Fibroblast of skin of left quadriceps (primary cell): ENCODE results near the gene TIMP3.

Source experiments
- DNase-seq, 2 experiments: peaks; one replicate each; pipeline ENCODE4 v3.0.0-alpha.2; 2013; ENCODE audit warnings: low read depth in 2 of 2

Gene TIMP3

DNA sequence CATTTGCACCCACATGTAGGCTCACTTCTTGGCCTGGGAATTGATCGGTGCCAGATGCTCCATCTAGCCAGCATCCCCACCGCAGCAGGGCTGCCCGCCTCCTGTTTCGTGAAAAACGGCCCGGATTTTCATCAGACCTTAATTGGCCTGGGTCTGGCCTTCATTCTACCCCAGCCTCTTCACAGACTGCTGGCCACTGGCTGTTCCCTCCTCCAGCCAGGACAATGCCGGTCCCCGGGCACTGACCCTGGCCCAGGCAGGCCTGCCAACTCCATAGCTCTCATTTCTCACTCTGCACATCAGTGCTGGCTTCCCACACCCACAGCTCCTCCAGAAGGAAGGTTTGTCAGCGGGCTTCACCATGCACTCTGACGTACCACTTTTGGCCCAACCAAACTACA is 27.9 kb downstream of the TIMP3 start:
- no peak for DNase-seq

DNA sequence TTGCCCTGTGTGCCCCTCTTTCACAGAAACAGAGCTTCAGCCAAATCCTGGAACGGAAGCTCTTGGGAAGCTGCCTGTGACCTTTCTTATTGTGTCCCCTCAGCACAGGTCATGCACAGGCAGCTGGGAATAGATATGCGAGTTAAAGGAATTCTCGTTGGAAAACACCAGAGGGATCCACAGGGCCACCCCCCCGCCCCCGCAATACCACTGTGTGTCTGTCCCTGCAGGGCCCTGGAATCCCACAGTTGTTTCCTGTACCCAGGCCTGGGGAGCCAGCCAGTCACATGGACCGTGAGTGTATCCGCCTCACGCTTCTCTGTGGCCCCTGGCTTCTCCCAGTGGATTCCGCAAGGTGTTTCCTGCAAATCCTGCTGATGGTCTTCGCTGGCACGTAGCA is 29.0 kb downstream of the TIMP3 start:
- no peak for DNase-seq

DNA sequence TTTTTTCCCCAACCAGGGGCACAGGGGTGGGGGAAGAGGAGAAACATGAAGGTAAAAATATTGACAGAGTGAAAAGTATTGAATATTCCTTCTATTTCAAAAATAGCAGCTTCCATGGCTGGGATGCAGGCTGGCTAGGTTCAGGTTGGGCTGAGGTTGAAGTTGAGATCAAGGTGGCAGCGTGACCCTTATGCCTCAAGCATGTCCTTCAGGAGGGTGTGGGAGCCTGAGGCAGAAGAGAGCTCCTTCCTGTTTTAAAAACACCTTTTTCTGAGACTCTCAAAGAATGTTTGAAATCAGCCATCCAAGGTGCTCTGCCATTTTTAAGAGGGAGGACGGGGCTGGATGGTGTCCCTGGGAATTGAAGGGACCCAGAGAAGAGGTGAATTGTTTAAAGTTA is 29.5 kb downstream of the TIMP3 start:
- no peak for DNase-seq

DNA sequence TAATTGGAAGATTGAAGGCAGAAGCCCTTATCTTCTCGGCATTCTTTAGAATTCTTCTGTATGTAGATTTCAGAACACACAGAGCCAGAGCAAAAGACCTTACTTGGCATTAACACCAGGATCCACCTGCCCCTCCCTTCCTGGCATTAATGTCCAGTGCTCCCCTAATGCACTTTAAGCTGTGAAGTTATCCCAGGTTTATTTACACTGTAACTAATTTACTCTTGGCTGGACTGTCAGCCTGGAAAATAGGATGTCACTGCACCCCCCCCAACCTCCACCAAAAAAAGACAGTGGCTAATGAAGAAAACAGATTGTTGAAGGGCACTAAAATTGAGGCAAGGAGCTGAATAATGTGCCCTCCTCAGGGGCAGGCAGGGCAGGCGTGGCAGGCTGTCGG is 30.1 kb downstream of the TIMP3 start:
- DNase-seq, result no peak

DNA sequence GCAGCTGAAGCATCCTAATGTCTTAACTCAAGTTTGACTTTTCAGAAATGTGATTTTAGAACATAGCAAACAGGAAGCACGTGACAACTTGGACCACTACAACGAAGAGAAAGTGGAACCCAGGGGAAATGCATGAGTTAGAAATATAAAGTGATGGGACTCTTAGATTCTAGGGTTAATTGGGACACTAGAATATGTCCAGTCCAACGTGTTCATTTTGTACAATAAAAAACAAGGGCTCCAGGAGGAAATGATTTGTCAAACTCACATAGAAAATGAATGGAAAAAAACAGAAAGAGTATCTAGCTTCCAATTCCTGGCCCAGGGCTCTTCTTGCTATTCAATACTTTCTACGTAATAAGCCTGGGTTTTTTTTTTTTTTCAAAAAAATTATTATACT is 30.7 kb downstream of the TIMP3 start:
- no peak for DNase-seq

DNA sequence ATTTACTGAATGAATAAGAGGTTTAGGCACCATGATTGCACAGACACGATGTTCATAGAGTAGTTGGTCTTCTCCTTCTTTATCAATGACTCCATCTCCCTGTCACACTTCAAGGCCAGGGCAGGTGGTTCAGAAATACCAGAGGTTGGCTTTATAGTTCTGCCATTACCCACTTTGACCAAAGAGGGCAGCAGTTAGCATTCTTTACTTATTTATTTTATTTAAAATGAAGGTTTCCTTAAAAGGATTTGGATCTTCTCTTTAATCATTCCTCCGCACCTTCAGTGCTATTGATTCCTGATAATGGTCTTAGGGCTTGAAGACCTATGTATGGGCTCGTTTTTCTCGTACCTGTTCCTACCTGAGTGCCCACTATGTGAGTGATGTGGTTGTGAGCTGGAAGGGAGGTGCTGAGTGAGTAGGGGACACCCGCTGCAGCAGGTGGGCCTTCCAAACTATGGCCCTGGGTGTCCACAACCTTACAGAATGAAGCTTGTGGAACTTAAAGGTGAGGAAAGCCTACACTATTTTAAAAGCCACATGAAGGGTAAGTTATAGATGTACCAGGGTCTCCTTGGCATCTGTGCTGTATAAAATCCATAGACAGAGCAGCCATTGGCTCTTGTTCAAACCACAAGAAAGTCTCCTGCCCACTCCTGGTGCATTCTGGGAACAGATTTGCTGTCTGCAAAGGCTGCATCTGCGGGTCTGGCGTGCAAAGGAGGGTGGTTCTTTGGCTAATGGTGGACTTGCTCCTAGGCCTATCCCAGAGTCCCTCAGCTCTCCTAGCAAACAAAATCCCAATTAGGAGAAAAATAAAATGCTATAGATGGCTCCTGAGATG is 35.0 kb downstream of the TIMP3 start:
- no peak for DNase-seq

DNA sequence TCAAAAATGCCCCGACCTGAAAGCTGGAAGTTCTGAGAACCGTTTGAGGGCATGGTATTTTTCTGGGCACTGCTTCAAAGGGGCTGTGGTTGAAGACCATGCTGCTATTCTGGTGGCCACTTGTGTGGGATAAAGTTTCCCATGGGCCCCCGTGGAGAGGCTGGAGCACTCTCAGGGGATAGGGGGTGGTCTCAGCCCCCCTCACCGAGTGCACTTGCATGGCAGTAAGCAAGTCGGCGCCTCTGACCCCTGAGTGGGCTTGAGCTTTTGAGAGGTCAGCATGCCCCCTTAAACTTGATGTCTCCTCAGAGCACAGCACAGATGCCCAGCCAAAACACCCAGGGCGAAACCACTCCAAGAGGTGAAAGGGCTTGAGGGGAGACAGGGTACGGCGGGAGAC is 35.6 kb downstream of the TIMP3 start:
- no peak for DNase-seq

DNA sequence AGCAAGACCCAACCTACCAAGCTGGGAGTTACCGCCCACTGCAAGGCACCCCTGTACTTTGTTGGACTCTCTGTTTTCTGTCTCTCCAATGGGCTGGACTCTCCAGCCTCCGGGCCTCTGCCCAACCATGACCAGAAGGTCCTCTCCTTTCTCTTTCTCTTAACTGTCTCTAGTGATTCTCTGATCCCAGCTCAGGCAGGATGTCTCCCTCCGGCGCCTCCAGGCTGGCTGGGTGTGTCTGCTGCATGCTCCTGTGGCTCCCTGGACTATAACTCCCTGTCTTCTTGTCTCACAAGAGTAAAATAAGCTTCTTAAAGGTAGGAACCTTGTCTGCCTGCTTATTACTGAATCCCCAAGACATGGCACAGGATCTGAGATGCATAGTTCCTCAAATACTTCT is 36.3 kb downstream of the TIMP3 start:
- DNase-seq, result no peak

DNA sequence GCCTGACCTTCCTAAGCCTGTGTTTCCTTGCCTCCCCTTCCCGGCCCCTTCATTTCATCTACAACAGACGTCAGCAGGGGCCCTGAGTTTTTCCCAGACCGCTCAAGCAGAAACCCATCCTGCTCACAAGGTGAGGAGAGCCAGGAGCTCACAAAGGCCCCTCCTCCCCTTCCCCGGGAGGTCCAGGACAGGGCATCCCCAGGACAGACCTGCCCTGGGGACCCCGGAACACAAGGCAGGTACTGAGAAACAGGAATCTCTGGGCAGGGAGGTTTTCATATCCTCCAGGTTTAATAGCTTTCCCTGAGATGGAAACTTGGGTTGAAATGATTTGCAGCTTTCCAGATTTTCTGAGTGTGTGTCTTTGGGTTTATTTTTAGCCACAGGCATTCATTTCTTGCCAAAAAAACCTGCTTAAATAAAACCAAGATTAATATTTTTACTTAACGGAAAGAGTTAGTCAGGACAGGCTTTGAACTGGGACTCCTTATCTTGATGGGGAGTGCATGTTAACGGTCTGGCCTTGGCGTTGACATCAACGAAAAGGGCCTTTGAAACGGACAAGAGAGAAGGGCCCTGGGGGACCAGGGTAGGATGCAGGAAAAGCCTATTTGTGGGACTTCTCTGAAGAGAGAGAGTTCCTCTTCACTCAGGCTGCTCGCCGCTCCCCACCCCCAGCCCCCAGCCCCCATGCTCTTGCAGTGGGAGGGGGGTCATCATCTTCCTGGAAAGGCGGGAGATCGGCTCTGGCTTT is 38.5 kb downstream of the TIMP3 start:
- DNase-seq, result peak; percentile 44 to 56

DNA sequence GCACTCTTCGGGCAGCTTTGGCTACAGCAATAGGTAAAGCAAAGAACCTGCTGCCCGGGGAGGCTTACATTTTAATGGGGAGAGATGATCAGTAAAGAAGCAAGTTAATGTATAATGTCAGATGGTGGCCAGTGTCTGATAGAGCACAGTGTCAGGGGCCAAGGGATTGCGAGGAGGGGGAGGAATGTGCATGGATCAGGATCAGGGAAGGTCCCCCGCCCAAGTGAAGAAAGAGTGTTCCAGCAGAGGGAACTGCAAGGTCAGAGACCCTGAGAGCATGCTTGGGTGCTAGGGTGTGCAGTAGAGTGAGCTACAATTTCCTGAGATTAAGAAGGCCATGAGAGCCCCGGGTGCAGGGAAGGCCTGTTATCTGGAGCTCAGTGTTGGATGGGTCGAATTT is 39.7 kb downstream of the TIMP3 start:
- DNase-seq, result no peak

DNA sequence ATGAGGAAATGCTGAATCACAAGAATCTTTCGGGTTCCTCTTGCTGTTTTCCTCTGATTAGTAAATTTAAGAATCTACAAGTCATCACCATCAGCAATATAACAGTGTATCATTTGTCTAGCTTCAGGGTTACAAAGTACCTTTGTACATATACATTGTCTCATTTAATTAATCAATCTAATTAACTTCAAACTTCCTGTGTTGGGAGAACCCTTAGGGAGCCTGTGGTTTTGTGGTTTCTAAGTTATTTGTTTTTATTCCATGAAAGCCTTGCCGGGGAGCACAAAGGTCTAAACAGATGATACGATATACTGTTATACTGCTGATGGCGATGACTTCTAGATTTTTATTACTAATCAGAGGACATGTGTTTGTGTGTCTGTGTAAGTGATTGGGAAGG is 41.0 kb downstream of the TIMP3 start:
- DNase-seq, result peak; percentile 7 to 11

DNA sequence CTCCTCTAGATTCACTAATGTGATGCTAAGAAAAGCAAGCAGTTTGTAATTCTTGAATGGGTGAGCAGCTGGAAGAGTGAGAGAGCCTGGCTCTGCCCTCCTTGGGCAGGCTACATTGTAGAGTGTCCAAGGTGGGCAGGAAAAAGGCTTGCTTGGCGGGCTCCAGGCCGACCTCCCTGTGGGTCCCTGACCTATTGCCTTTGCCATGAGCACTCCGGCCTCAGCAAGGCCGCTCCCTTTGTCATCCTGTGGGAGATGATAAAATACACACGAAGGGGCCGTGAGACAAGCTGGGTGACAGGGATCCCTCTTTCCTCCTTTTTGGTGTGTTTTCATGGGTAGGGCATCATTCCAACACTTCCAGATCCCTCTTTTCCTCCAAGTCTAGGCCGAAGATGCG is 41.8 kb downstream of the TIMP3 start:
- no peak for DNase-seq

DNA sequence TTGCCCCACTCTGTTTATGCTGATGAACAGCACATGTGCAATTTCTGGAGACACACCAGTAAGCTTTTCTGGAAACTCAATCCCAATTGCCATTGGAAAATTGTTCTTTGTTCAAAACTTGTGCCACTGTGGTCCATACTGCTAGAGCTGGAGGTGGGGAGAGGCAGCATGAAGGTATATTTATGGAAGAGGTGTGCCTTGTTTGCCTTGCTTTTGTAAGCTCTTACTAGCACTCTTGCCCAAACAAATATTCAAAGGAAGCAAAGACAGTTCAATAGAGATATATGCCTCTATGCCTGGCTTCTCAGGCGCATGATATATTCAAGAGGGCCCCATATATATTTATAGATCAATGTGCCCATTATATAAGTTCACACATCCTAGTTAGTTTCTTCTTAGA is 42.7 kb downstream of the TIMP3 start:
- no peak for DNase-seq

DNA sequence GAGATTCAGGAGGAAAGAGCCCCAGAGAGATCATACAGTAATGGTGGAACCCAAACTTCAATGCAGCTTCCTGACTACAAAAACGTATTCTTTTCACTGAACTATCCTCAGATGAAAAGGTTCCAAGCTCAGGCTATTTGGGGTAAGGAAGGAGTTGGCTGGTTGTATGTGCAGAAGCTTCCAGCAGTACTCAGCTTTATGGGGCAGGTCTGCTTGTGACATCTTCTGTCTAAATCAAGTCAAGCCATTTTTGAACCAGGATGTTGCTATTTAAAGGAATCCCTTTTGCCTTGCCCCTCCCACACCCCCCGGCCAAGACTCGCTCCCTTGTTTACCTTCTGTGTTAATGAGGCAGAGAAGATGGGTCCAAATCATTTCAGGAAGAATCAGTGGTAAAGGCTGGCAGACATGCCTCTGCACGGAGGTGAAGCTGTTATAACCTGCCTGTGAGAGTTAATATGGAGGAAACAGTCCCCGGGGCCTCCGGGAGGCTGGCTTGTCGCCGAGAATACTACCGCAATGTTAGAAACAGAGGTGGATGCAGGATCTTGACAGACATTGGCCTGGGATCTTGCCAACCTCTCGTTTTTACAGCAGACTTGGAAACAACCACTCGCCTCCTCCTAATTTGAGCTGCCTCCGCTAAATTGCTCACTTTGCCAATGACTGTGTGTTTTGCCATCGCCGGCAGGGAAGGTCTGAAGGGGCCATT is 45.4 kb downstream of the TIMP3 start:
- DNase-seq, result no peak

DNA sequence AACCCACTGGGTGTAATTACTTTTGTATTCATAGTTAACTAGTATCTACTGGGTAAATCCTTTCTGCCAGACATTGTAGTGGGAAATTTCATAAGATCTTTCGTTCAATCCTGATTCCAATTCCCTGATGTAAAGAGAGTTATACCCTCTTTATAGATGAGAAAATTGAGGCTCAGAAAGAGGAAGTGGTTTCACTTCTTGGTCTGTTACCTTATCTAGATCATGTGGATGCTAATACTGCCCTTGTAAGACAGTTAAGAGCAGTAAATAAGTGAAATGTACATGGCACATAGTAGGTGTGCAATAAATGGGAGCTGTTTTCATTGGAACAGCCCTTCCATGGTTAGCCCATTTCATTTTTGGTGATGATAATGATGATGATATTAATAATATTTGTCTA is 46.7 kb downstream of the TIMP3 start:
- no peak for DNase-seq

DNA sequence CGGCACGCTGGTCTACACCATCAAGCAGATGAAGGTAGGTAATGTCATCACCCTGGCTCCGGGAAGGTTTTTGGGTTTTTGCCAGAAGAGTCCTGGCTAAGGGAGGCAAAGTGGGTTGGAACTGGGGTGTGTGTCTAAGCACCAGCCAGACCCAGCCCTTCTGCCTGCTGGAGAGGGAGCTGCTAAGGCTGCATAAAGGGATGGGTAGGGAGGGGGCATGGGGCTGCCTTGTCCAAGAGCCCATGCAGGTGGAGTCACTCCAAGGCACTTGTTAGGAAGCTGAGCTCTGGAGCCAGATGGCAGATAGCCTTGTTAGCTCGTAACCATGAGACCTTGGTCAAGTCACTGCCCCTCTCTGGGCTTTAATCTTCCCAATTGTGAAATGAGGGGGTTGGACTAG is 48.0 kb downstream of the TIMP3 start:
- DNase-seq, result no peak

DNA sequence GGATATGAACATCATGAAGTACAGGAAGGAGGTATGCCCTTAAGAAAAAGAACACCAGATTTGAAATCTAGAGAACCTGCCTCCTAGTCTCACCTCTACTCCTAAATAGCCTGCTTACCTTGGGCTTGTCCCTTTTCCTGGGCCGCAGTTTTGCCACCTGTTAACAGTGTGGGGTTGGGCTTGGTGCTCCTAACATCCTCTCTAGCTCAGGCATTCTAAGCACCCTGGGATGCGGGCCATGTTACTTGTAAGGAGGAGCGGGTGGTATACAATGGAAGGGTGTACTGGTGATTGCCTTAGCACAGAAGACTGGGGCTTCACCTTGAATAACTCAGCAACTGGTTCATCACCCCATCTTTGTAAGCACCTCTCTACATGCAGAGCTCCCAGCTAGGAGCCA is 48.7 kb downstream of the TIMP3 start:
- no peak for DNase-seq

DNA sequence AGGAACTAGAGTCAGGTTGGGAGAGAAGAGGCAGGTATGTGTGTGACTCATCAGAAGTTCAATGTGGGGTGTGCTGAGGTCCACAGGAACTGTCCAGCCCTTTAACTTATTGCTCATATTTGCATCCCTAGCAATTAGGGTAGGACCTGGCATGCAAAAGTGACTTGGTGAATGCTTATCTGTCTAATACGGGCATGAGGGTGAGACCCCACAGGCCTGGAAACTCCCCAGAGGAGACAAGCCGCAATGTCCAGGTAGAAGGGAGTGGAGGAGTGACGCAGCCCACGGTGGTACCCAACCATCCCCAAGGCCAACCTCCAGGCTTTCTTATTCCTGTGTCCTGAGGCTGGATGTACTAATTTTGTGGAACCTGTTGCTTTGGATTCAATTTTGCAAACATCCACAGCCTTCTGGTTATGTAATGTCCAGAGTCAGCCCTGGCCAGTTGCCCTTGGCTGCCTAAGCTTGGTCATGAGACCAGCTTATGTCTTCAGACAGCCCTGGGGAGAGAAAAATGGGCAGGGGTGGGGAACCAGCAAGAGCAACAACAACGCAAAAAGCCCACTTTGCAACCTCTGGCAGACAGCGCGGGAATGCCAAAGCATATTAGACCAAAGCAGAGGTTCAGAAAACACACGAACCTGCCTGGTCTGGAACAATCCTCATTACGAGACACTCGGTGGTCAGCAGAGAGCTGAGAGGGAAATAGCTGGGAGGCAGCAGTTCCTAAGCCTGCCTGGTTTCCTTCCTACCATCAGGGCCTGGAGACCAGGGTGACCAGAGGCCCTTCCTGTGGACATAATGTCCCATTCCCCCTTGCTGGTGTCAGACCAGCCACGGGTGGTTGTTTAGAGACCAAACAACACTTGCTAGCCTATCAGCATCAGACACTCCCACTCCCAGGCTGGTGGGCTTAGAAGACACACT is 49.3 kb downstream of the TIMP3 start:
- no peak for DNase-seq

DNA sequence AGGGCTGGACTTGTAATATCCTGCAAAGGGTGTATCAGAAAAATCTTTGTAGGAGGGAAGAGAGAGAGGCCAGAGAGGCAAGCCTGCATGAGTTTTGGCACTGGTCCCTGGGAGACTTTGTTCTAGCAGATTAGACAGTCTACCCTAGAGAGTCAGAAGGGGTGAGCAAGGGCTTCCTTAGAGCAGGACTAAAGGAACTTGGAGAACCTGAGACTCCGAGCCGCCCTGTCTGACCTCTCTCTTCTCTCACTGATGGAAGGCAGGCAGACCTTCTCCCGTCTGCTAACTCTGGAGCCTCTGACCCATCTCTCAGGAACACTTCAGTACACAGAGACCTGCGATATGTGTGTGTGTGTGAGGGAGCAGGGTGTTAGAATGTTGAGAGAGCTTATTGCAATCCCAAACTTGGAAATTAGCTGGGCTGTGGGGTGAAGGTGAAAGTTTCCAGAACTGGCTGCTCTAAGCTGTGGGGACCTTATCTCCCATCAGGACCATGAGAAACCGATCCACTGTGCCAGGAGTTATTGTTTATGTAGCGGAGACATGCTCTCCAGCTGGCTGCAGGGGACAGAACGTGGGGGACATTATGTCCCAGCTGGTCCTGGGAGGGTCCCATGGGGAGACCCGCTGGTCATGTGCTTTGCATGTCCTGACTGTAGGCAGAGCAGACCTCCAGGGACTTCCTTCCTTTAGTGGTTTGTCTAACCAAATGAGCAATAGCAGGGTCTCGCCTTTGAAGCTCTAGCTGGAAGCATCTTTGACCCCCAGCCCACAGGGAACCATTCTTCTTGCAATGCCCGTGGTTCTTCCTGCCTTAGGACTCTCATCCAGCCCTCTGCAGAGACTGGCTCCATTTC is 51.1 kb downstream of the TIMP3 start:
- no peak for DNase-seq

DNA sequence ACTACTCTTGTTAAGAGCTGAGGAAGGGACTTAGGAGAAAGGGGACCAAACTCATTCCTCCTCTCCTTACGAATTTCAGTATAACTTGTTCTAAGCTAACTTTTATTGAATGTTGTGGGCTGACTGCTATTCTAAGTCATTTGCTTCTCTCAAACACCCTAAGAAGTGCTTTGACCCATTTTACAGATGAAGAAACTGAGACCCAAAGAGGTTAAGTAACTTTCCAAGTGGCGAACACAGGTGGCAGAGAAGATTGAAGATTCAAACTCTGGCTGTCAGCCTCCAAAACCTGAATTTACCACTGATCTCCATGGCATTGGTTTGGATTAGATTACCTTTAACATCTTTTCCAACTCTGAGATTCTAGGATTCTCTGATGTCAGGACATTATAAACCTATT is 52.2 kb downstream of the TIMP3 start:
- no peak for DNase-seq

DNA sequence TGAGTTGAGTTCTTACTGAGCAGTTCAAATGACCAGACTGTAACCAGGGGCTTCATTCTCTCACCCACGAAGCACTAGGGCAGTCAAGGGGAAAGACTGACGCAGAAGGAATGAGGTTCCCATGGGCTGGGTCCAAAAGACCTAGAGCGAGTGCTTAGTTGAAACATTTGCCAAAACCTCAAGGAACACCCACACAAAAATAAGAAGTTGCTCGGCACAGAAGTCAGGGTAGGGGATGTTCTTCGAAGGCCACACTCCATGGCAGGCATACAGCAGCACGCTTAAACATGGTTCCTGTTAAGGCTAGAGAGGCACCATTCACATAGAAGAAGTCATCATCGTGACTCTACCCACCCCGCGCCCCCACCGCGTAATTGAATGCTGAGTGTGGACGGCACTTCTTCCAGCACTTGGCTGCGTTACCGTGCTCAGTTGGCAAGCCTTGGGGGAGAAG is 52.9 kb downstream of the TIMP3 start:
- no peak for DNase-seq
